COLO668 (cell line): Measurements from ENCODE around the gene OR2A5.
"Not testable (repeated sequence)": the region's sequence is repeated elsewhere in the genome, so short reads cannot be mapped to it uniquely, and the experiment has no call there.

Experiments
- DNase-seq: peaks from one replicate; lab custom pipeline; 2025; ENCODE audit not compliant: unreplicated experiment; lab: John Stamatoyannopoulos, UW

Gene OR2A5

DNA sequence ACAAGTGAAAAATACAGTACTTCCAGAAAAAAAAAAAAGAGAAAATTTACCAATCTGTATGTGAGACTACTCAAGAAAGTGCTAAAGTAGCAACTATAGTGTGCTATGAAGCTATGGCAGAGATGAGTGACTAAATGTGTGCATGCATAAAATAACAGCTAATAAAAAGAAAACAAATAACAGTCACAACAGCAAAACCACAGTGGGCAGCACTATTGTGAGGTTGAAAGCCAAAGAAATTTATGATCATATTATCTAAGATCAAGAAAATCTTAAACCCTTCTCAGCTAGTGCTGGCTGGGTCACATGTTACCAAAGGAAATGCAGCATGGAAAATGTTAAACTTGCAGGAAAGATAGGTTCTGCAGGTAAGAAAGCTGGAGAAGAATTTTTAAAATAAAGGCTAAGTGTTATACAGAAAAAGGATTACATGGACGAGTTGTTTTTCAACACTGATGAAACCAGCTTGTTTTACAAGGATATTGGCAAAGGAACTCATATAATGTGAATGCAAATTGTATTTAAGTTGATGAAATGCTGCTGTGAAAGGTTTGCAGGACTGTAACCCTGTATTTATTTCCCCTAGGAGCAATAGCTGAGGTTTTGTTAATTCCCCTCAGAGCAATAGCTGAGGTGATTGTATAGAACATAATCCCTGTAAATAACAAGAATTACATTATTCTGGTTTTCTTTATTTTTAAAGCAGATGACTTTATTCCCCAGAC, 15.6 kb upstream of the OR2A5 start:
- no peak for DNase-seq

DNA sequence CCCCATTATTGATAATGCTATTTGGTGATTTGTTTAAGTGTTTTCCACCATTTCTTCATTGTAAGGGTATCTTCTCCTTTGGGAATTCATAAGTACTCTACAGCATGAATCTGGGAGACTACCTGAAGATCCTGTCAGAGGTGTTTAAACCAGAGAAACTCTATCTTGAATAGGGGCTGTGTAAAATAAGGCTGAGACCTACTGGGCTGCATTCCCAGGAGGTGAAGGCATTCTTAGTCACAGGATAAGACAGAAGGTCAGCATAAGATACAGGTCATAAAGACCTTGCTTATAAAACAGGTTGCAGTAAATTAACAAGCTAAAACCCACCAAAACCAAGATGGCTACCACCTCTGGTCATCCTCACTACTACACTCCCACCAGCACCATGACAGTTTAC, 13.4 kb upstream of the OR2A5 start:
- DNase-seq: no peak

DNA sequence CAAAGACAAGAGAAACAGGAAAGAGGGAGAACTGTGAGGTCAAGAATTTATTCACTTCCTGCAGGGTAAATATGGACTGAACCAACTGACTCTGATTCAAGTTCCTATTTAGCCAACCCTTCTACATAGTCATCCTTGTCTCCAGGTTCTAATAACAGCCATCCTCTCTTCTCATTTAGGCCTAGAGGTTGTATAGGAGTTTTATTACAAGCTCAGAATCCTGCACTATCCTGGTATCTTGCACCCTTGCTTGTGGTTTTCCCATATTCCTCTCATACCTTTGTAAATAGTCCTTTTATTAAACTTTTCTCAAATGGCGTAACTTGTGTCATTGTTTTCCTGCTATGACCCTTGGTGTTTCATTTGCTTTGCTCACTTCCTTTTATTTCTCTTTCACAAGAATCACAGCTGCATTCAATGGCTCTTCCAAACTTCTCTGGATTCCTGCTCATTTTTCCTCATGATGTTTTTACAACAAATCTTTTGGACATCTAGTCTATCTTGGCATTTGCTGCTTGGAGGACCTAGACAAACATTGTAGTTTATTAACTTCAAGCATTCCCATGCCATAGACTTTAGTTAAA, 12.4 kb upstream of the OR2A5 start:
- no peak for DNase-seq

DNA sequence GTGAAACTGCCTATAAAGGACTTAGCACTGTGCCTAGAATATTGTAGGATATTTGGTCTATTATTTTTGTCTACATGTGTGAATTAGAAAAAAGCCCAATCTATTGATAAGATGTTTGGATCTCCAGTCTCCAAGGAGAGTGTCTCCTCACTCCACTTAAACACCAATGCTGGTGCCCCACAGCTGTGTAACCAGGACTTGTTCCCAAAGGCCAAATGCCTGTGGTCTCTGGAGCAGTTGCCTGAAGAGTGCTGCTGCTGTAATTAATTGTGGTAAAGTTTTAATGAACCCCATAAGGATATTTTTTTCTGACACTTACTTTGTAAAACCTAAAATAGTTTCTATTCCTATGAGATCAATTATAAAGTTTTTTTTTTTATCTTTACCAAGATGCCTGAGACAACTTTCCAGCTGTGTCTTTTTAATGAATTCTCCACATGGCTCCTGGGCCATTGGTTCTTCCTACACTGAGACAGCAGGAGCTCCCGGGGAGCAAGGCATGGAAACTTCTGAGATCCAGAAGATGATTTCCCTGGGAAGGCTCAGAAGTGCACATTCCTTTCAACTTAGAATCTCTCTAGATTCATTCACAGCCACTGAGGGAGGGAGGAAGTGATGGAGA, 11.2 kb upstream of the OR2A5 start:
- DNase-seq: no peak

DNA sequence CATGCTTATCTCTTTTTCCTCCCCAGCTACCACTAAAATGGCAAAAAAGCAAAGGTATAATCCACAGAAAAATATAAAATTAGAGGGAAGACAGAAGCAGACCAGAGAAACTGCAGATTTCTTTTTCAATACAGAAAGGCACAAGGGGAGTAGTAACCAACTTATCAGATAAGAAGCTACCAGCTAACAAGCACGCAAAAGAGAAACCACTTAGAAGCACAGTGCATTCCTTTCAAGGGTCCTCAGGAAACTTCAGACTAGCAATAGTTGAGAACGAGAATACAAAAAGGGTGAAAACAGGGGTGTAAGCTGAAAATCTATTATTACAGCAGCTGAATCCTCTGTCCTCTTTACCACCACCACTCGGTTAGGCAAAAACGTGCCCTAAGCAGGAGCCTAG, 9.9 kb upstream of the OR2A5 start:
- no peak for DNase-seq

DNA sequence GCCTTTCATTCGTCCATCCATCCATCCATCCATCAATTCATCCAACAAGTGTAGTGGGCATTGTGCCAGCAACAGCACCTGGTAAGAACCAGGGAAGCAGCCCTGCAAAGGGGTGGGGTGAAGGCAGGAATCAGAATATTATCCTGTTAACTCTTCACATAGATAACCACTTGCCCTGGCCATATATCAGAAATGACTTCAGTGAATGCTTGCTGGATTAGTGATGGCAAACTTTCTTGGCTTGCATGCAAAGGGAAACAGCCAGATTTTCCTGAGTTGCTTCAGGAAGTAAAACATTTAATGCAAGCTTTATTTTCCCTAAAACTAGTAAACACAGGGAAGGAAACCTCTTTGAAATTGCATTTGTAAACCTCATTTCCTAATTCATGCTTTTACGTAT, 743 bp downstream of the OR2A5 start:
- no peak for DNase-seq

DNA sequence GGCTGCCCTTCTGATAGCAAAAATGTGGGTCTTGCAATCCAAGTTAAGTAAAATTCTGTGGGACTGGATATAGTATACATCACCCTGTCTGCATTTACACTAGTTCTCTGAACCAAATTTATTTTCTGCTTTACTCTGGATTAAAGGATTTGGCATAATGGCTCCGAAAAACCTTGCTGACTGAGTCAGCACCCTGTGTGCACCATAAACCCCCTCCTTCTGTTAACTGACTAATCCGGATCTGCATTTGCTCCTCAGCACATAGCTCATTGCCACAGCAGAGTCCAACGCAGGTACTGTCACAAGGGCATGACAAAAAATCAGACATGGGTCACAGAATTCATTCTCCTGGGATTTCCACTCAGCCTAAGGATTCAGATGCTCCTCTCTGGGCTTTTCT, 1.3 kb downstream of the OR2A5 start:
- DNase-seq: no peak

DNA sequence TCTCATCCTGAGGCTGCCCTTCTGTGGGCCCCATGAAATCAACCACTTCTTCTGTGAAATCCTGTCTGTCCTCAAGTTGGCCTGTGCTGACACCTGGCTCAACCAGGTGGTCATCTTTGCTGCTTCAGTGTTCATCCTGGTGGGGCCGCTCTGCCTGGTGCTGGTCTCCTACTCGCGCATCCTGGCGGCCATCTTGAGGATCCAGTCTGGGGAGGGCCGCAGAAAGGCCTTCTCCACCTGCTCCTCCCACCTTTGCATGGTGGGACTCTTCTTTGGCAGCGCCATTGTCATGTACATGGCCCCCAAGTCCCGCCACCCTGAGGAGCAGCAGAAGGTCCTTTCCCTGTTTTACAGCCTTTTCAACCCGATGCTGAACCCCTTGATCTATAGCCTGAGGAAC, 2.1 kb downstream of the OR2A5 start:
- not testable (repeated sequence) for DNase-seq

DNA sequence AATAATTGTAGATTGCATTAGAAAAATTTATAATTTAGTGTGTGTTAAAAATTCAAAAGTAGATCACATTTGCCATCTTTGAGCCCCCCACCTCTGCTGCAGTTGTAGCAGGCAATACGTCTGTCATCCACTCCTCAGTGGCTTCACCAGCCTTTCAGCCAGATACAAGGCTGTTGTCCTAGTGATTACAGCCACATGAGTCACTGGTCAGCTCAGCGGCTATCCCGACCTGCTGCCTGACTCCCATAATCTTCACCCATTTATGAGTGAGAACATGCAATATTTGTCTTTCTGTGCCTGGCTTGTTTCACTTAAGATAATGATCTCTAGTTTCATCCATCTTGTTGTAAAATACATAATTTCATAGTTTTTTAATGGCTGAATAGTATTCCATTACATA, 9.2 kb downstream of the OR2A5 start:
- DNase-seq: no peak

DNA sequence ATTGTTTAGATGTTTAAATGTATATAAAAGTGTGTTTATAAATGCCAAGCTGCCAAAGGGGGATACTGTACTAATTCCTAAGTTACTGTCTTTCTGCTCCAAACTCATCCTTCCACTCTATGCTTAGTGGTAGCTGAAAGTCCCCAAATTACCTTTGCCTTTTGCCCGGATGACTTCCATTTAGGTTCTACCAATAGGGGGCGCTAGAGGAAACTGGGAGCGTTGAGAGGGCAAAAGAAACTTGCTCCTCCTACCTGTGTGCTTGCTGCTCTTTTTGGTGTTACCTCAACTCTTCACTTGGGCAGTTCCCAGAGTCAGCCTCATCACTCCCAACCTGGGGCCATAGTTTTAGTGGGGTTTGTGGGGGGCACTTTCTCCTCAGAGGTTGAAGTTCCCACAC, 15.0 kb downstream of the OR2A5 start:
- DNase-seq: no peak

DNA sequence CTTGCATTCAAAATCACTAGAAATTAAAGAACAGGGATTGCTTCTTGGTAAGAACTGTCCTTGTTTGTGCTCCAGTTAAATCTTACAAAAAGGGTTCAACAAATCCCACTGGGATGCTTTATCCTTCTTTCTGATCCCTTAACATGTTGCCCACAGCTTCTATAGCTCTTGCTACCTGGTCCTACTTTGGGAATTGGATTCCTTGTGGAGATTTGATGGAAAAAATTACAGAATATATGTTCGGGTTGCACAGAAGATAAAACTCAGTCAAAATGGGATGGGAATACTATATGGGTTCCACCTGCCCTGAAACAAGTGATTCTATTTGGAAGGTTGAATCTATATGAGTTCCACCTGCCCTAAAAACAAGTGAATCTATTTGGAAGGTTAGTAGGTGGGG, 20.8 kb downstream of the OR2A5 start, which contains the start of gene OR2A25:
Gene OR2A25, plus strand, starts transcription at position 301 of the 400 bp plus-strand sequence. CDS start 4,409 bp downstream, outside the sequence.
- no peak for DNase-seq

DNA sequence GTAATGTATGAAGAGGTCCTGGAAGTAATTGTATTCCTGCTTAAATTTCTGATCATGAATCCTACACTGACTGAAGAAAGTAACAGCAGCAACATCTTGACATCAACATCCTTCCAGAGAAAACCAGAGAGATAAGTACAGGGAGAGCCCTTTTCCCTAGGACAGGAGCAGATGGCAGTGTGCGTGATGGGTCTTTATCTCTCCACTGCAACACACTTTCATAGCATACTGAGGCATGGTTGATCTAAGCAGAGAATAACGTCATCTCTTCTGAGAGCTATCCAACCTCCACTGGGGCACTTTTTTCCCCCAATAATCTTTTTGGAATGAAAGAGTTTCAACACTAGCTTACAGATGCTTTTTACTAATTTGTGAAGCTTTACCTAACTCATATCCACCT, 21.2 kb downstream of the OR2A5 start:
- no peak for DNase-seq

DNA sequence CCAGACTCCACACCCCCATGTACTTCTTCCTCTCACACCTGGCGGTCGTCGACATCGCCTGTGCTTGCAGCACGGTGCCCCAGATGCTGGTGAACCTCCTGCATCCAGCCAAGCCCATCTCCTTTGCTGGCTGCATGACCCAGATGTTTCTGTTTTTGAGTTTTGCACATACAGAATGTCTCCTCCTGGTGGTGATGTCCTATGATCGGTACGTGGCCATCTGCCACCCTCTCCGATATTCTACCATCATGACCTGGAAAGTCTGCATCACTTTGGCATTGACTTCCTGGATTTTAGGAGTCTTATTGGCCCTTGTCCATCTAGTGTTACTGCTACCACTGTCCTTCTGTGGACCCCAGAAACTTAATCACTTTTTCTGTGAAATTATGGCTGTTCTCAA, 25.6 kb downstream of the OR2A5 start:
- DNase-seq: no peak

DNA sequence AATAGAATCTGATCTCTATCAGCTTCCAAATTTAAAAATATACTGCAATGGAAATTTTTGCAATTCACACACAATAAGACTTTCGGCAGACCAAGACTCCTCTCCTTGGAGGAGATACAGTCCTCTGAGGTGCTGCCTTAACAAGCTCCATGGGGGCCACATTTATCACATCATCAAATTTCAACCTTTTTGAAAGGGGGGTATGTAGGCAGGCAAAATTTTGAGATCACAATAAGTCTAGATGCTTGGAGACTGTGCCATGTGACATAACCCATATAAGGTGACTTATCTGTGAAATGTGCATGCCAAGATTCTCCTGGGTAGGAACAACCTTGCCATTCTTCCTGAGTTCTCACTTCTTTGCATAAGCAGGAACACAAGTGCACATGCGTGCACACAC, 37.2 kb downstream of the OR2A5 start, which contains the start of gene OR2A12:
Gene OR2A12, plus strand, starts transcription at position 301 of the 400 bp plus-strand sequence. CDS start 8,830 bp downstream, outside the sequence.
- DNase-seq: no peak

DNA sequence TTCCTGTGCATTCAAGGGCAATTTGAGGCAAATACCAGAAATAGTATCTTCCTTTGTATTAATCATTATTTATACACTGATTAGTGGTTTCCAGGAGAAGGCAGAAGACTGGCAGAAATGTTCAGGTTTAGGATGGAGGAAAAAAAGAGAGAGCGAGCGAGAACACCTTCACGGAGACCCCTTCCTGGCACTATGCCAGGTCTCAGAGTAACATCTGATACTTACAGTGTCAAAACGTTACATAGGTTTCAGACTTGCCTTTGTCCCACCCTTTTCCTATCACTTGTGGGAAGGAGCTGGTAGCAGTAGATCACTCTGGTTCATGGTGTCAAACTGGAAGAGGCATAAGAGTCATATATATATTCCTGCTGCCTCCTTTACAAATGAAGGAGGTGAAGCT, 38.0 kb downstream of the OR2A5 start:
- DNase-seq: no peak

DNA sequence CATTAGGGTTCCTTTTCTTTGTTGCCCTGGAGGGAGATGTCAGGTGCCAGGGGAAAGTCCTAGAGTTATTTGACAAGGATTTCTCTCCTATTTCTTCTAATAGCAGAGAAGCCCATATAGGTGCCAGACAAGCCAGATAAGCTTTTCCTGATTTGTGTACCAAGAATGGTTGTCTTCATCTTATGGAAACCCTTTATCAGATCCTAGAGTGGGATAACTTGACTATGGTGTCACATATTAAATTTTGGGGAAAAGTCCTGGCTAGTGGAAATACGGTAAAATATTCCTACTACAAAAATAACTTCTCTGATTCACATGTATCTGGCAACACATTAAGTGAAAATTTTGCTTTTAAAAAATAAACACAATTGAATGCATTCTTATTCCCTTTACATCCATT, 38.5 kb downstream of the OR2A5 start:
- no peak for DNase-seq

DNA sequence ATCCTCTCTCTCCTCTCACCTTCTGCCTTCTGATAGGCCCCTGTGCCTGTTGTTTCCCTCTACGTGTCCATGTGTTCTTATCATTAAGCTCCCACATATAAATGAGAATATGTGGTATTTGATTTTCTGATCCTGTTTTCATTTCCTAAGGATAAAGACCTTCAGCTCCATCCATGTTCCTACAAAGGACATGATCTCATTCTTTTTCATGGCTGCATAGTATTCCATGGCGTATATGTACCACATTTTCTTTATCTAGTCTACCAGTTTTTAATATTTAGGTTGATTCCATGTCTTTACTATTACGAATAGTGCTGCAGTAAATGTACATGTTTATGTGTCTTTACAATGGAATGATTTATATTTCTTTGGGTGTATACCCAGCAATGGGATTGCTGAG, 41.9 kb downstream of the OR2A5 start:
- no peak for DNase-seq

DNA sequence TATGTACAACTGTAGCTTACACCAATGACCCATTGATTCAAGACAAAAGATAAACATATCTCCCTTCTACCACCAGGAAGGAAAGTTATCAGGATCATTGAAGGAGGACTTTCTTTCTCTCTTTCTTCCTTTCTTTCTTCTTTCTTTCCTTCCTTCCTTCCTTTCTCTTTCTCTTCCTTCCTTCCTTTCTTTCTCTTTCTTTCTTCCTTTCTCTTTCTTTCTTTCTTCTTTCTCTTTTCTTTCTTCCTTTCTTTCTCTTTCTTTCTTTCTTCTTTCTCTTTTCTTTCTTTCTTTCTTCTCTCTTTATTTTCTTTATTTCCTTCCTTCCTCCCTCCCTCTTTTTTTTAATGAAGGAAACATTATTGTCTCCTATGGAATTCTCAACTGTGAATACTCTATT, 50.0 kb downstream of the OR2A5 start:
- no peak for DNase-seq

DNA sequence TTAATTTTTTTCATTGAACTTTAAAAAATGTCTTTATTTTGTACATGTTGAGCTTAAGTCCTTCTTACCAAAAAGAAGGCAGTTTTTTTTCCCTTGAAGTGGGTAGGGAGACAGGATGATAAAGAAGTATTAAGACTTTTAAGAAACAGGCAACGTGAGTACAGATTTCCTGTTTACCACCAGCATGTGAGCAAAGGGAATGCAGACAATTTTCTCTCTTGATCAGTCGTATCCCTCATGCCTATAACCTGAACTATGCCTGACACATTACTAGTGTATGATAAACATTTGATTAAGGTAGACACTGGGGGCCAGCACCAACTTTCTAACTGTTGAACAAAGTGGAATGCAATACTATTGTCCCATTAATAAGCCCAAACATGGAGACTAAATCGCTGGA, 51.9 kb downstream of the OR2A5 start:
- DNase-seq: no peak

DNA sequence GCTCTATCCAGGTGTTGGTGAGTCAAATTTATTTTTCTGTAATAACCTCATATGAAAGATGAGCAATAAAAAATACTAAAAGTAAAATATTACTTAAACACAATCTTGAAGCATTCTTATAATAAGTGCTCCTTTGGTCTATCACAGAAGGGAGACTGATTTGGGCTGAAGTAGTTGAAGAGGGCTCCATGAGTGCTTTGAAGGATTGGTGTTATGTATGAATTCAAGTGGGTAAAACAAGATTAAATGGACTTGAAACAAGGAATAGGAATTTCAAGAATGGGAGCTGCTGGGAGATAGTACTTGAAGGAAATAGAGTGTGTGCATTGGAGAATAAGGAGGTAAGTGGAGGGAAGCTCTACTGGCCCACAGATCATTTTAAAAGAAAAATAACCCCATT, 53.3 kb downstream of the OR2A5 start:
- no peak for DNase-seq

DNA sequence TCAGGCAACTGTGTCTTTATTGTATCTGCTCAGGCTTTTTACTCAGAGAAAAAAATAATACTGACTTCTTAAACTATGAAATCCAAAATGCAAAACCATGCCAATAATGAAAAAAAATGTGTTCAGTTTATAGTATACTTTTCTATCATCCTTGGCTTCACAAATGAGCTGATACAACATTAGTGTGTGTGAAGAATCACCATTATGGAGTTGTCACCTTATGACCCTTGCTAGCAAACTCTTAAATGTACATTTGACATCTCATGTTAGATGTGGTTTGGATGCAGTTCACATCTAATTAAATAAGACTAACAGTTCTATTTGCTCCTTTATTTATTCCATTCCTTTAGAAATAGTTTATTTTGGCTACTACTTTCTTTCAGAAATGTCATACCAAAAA, 56.5 kb downstream of the OR2A5 start:
- no peak for DNase-seq
